DOHH2 (cell line): ENCODE data around the gene PLCD1.

Experiments
- H3F3A ChIP-seq: fragments of 200-600 bp; sonication (generic), shearing (Covaris generic); 2 replicates; pipeline ENCODE4 v1.6.0; 2016; ENCODE audit warnings: antibody characterized with exemption, mild to moderate bottlenecking; ENCODE audit not compliant: control insufficient read depth, insufficient read depth
- H3K27ac ChIP-seq: fragments of 200-600 bp; sonication (generic); 2 replicates; pipeline ENCODE4 v1.5.1; 2014; ENCODE audit warnings: low read depth, mild to moderate bottlenecking, low read length, moderate library complexity
- H3K27me3 ChIP-seq: fragments of 200-600 bp; sonication (generic); 2 replicates; pipeline ENCODE4 v1.6.1; 2014; ENCODE audit warnings: mild to moderate bottlenecking, low read length, mixed read lengths; ENCODE audit not compliant: control insufficient read depth
- H3K36me3 ChIP-seq: fragments of 200-600 bp; sonication (generic); 2 replicates; pipeline ENCODE4 v1.6.1; 2014; ENCODE audit warnings: mild to moderate bottlenecking, low read length, moderate library complexity, mixed read lengths; ENCODE audit not compliant: control insufficient read depth
- H3K4me1 ChIP-seq: fragments of 200-600 bp; sonication (generic); 2 replicates; pipeline ENCODE4 v1.6.1; 2014; ENCODE audit warnings: mild to moderate bottlenecking, low read length, mixed read lengths; ENCODE audit not compliant: control insufficient read depth
- H3K4me2 ChIP-seq: fragments of 200-600 bp; sonication (generic); 2 replicates; pipeline ENCODE4 v1.6.0; 2014; ENCODE audit warnings: mild to moderate bottlenecking, low read length, moderate library complexity
- H3K4me3 ChIP-seq: fragments of 200-600 bp; sonication (generic); 2 replicates; pipeline ENCODE4 v1.5.1; 2014; ENCODE audit warnings: mild to moderate bottlenecking, low read length, mixed read lengths
- H3K79me2 ChIP-seq: fragments of 200-600 bp; sonication (generic); 2 replicates; pipeline ENCODE4 v1.6.1; 2014; ENCODE audit warnings: mild to moderate bottlenecking, low read length, mixed read lengths; ENCODE audit not compliant: control insufficient read depth
- H3K9me2 ChIP-seq: fragments of 200-600 bp; sonication (generic); replicated peaks from 2 replicates; pipeline ENCODE4 v1.6.1; 2014; ENCODE audit warnings: mild to moderate bottlenecking, low read length, mixed read lengths; ENCODE audit not compliant: control insufficient read depth
- H3K9me3 ChIP-seq: fragments of 200-600 bp; sonication (generic); 2 replicates; pipeline ENCODE4 v1.6.1; 2014; ENCODE audit warnings: antibody characterized with exemption, low read length, mixed read lengths; ENCODE audit not compliant: control insufficient read depth, insufficient read depth
- H4K20me1 ChIP-seq: fragments of 200-600 bp; sonication (generic); 2 replicates; pipeline ENCODE4 v1.6.0; 2014; ENCODE audit warnings: low read depth, mild to moderate bottlenecking, antibody characterized with exemption, low read length, moderate library complexity; ENCODE audit not compliant: control insufficient read depth, insufficient read depth
- EZH2phosphoT487 ChIP-seq: fragments of 200-600 bp; sonication (generic); IDR thresholded peaks from 2 replicates; pipeline ENCODE4 v1.6.1; 2017; ENCODE audit warnings: borderline replicate concordance, mild to moderate bottlenecking, antibody characterized with exemption, low read length, moderate library complexity, mixed read lengths
- TF ChIP-seq, protein P1 (sequence below): fragments of 200-600 bp; sonication (generic); IDR thresholded peaks from one replicate; pipeline ENCODE4 v1.5.1; 2014; ENCODE audit warnings: antibody characterized with exemption, mild to moderate bottlenecking, low read depth, low read length; ENCODE audit not compliant: poor library complexity, severe bottlenecking

PLCD1 gene

DNA sequence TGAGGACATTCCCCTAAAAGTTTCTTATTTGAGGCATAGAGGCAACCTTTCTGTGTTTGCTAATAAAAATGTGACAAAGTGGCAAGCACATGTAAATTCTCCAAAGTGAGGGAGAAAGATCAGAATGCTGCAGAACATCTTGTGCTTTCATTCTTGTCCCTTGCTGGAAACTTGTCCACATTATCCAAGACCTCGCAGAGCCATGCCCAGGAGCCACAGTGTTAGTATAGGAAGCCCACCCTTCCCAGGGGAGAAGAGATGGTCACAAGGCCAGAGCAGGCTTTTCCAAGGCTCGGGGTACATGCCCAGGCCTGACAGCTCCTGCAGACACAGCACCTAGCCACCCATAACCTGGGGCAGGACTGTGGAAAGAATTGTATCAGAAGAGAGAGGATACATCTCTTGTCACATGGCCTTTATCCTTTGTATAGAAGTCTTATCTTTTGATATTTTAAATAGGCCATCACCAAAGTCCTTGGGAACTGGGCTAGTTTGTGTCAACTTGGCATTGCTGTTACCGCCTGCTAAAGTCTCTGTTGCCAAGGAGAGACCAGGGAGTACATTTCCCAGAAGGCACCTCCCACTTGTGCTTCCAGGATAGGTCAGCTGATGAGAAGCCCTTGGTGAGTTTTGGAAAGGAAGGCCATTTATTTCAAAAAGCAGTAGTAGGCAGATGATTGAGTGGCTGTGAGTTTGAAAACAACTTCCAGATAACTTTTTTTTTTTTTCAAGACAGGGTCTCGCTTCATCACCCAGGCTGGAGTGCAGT is 20.1 kb upstream of the PLCD1 start:
- no peaks in the 10 kb centered on the region for H3K9me3 ChIP-seq
- no peaks in the 10 kb centered on the region for H3K79me2 ChIP-seq
- H3F3A ChIP-seq = no peaks in the 10 kb centered on the region
- H3K4me3 ChIP-seq = no peak overlapping the region
- no peak overlapping the region for H3K4me2 ChIP-seq
- no peak overlapping the region for H3K27ac ChIP-seq
- no peaks in the 10 kb centered on the region for H3K9me2 ChIP-seq
- TF ChIP-seq EZH2phosphoT487 = no peak
- TF ChIP-seq, protein P1, sequence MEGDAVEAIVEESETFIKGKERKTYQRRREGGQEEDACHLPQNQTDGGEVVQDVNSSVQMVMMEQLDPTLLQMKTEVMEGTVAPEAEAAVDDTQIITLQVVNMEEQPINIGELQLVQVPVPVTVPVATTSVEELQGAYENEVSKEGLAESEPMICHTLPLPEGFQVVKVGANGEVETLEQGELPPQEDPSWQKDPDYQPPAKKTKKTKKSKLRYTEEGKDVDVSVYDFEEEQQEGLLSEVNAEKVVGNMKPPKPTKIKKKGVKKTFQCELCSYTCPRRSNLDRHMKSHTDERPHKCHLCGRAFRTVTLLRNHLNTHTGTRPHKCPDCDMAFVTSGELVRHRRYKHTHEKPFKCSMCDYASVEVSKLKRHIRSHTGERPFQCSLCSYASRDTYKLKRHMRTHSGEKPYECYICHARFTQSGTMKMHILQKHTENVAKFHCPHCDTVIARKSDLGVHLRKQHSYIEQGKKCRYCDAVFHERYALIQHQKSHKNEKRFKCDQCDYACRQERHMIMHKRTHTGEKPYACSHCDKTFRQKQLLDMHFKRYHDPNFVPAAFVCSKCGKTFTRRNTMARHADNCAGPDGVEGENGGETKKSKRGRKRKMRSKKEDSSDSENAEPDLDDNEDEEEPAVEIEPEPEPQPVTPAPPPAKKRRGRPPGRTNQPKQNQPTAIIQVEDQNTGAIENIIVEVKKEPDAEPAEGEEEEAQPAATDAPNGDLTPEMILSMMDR = no peak
- peaks cover 5% of the 10 kb centered on the region; the same call in 1 of the 2 replicates for H3K27me3 ChIP-seq
- no peaks in the 10 kb centered on the region for H3K4me1 ChIP-seq
- H3K36me3 ChIP-seq = no peaks in the 10 kb centered on the region
- no peaks in the 10 kb centered on the region for H4K20me1 ChIP-seq

DNA sequence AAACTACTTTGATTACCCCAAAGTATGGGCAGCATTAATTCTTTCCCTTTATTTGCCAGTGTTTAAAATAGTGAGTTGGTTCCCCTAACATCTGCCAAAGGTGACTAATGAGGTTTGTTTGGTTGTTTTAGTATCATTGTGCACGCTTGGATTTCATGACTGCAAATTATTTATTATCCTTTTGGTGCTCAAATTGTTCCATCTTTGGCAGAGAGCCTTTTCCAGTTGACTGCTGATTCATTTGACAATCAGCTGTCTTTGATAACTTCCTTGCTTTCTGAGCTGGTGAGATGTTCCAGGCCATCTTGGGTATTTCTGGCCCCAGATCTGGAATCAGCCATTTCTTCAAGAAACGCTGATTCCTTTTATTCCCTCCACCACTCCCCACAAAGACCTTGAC is 18.5 kb upstream of the PLCD1 start:
- Histone ChIP-seq H3K4me3 (no peak overlapping the region), H3K9me3 (no peaks in the 10 kb centered on the region), H3K4me2 (no peak overlapping the region), H3K36me3 (no peaks in the 10 kb centered on the region), H3K27me3 (peaks cover 5% of the 10 kb centered on the region; the same call in 1 of the 2 replicates), H4K20me1 (no peaks in the 10 kb centered on the region), H3K27ac (no peak overlapping the region), H3K4me1 (no peaks in the 10 kb centered on the region), H3K79me2 (no peaks in the 10 kb centered on the region), H3F3A (no peaks in the 10 kb centered on the region), H3K9me2 (no peaks in the 10 kb centered on the region)
- TF ChIP-seq, protein P1 = no peak
- TF ChIP-seq EZH2phosphoT487 = no peak

DNA sequence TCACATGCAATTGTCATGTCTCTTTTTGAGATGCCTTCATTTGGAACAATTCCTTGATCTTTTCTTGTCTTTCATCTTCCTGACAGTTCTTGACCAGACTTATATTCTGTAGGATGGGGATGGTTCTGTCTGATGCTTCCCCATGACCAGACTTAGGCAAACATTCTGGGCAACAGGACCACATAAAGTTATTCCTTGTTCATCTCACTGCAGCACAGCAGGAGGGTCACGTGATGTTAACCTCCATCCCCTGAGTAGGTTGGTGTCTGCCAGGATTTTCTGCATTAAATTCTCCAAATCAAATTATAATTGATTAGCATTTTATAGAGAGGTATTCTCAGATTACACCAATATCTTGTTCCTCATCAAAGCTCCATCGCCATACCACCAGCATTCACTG is 17.4 kb upstream of the PLCD1 start:
- no peak for TF ChIP-seq EZH2phosphoT487
- TF ChIP-seq, protein P1 = no peak
- no peaks in the 10 kb centered on the region for H3K4me1 ChIP-seq
- no peaks in the 10 kb centered on the region for H3F3A ChIP-seq
- no peak overlapping the region for H3K4me3 ChIP-seq
- no peak overlapping the region for H3K27ac ChIP-seq
- no peaks in the 10 kb centered on the region for H3K79me2 ChIP-seq
- H3K4me2 ChIP-seq = no peak overlapping the region
- H3K9me3 ChIP-seq = no peaks in the 10 kb centered on the region
- H3K9me2 ChIP-seq = no peaks in the 10 kb centered on the region
- no peaks in the 10 kb centered on the region for H4K20me1 ChIP-seq
- peaks cover 5% of the 10 kb centered on the region; the same call in 1 of the 2 replicates for H3K27me3 ChIP-seq
- no peaks in the 10 kb centered on the region for H3K36me3 ChIP-seq
